NOMO-1 treated with DMSO at 0.1 percent for 48 hours (cell line): Measurements from ENCODE around the gene CHMP4A.

Experiments used
- DNase-seq: peaks from one replicate; lab custom pipeline; 2025; ENCODE audit not compliant: unreplicated experiment; lab: John Stamatoyannopoulos, UW

Gene CHMP4A

GRCh38 chr14:24196071-24197055 is 16.9 kb downstream of the CHMP4A start:
- DNase-seq = peak; percentile 34

GRCh38 chr14:24195186-24196070 is 17.9 kb downstream of the CHMP4A start, which contains the start of gene TM9SF1:
Gene TM9SF1, minus strand, starts transcription at chr14:24195441. Its CDS starts 422 bp downstream, at chr14:24195019.
- DNase-seq = peak; percentile 67

GRCh38 chr14:24194873-24195185 is 18.5 kb downstream of the CHMP4A start:
- DNase-seq = no peak

GRCh38 chr14:24194186-24194872 is 19.0 kb downstream of the CHMP4A start:
- DNase-seq = no peak

- no peak for DNase-seq
Measured at GRCh38 chr14:24192933-24193332, 20.4 kb downstream of the CHMP4A start.

- DNase-seq = no peak
Measured at GRCh38 chr14:24190416-24190815, 22.9 kb downstream of the CHMP4A start.

- DNase-seq = no peak
Measured at GRCh38 chr14:24189460-24189859, 23.8 kb downstream of the CHMP4A start.

- DNase-seq = no peak
Measured at GRCh38 chr14:24189059-24189375, 24.3 kb downstream of the CHMP4A start.

- DNase-seq = peak; percentile 92
Measured at GRCh38 chr14:24188251-24189058, 24.8 kb downstream of the CHMP4A start, which contains the start of gene IPO4. Gene IPO4, minus strand, starts transcription at chr14:24188816. Its CDS starts 29 bp downstream, at chr14:24188787.

GRCh38 chr14:24187539-24187915 is 25.8 kb downstream of the CHMP4A start:
- DNase-seq = no peak

- no peak for DNase-seq
Measured at GRCh38 chr14:24186831-24187538, 26.3 kb downstream of the CHMP4A start.

- no peak for DNase-seq
Measured at GRCh38 chr14:24185741-24186140, 27.5 kb downstream of the CHMP4A start.

GRCh38 chr14:24185026-24185425 is 28.3 kb downstream of the CHMP4A start:
- DNase-seq = no peak

GRCh38 chr14:24184104-24184970 is 29.0 kb downstream of the CHMP4A start:
- no peak for DNase-seq

GRCh38 chr14:24183014-24183481 is 30.2 kb downstream of the CHMP4A start:
- no peak for DNase-seq

GRCh38 chr14:24182110-24182882 is 31.0 kb downstream of the CHMP4A start:
- no peak for DNase-seq

GRCh38 chr14:24181371-24182077 is 31.8 kb downstream of the CHMP4A start:
- no peak for DNase-seq
